ENCODE results near the gene VNN1.

Gene VNN1, protein sequence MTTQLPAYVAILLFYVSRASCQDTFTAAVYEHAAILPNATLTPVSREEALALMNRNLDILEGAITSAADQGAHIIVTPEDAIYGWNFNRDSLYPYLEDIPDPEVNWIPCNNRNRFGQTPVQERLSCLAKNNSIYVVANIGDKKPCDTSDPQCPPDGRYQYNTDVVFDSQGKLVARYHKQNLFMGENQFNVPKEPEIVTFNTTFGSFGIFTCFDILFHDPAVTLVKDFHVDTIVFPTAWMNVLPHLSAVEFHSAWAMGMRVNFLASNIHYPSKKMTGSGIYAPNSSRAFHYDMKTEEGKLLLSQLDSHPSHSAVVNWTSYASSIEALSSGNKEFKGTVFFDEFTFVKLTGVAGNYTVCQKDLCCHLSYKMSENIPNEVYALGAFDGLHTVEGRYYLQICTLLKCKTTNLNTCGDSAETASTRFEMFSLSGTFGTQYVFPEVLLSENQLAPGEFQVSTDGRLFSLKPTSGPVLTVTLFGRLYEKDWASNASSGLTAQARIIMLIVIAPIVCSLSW

DNA sequence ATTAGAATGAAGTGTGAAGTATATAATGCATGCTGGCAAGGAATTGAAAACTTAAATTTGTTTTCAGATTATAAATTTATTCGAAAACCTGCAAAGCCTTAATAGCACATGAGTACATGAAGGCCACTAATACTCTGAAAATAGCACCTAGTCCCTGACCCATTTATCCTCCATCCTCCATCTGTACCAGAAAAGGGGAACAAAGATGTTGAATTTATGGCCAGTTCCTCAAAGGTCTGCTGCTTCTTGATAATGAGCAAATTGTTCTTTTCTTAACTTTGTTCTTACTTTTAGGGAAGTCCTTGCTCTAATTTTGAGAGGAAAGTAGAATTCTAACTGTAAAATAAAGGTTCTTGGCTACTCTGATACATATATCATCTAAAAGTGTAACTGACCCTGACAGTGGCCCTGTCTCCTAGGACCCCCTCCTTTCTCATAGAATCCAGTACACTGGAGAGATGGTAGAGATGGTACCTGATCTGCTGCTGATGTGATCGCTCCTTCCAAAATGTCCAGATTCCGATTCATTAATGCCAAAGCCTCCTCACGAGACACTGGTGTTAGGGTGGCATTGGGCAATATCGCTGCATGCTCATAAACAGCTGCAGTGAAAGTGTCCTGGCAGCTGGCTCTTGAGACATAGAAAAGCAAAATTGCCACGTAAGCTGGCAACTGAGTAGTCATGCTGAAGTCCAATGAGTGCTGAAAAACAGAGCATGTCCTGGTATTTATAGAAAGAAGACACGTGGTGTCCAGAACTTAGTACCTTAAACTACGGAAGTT, at the start of gene VNN1:
Gene VNN1 (minus strand): TSS at position 704 of the 783 bp plus-strand sequence. CDS start 20 bp downstream, at position 684.
- peak; percentile 6 for DNase-seq (ENCODE audit: low read depth)

DNA sequence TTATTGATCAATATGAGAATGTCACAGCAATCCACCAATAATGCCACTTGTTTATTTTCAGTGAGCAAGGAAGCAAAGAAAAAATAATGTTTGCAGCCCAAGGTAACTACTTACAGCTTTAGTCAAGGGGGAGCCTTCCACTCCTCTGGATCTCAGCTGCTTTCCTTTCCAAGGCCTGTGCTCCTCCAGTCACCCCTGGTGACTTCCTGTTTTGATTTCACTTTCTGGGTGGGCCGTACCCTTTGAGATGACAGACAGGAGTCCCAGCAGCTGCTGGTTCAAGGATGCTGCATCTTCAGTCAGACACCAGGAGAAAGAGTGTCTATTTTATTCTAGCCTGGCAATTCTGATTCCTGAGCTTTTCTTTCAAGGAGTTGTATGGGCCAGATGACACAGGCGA, 49.4 kb upstream of the VNN1 start:
- no peak for DNase-seq (ENCODE audit: low read depth)

DNA sequence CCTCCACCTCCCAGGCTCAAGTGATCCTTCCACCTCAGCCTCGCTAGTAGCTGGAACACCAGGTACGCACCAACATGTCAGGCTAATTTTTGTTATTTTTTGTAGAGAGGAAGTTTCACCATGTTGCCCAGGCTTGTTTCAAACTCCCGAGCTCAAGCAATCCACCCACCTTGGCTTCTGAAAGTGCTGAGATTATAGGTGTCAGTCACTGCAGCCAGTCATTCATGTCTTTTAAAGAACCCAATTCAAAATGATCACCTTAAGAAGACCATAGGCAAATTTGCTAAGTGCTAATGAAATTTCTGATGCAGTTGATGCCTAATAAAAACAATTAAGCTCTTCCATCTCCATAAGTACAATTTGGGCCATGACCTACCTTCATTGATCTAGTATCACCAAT, 46.4 kb upstream of the VNN1 start:
- no peak for DNase-seq (ENCODE audit: low read depth)

DNA sequence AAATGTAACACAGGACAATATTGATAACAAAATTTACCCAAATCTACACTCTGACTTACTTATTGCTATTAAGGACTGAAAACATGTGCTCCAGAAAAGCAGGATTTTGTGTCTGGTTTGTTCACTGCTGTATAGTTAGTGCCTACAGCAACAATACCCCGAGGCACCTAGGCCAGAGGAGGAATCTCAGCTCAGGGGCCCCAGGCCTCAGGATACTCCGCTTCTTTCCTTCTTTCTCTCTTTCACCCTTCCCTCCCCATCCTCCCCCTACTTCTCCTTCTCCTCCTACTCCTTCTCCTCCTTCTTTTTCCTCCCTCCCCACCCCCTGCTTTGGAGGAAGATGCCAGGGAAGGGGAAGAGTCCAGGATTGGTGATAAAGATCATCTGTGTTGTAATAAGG, 44.8 kb upstream of the VNN1 start:
- no peak for DNase-seq (ENCODE audit: low read depth)

DNA sequence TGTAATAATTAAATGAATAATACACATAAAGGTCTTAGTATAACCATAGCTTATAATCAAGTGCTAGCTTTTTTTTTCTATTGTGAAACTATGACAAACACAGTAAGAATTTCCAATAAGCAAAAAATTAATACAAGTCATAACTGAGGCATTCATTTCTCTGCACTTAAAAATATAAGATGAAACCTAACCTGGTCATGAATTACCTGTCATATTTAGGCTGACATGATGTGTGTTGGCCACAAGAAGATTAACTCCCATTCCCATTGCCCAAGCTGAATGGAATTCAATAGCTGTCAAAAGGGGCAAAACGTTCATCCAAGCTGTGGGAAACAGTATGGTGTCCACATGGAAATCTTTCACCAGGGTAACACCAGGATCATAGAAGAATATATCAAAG, 38.4 kb upstream of the VNN1 start:
- DNase-seq (ENCODE audit: low read depth), result no peak

DNA sequence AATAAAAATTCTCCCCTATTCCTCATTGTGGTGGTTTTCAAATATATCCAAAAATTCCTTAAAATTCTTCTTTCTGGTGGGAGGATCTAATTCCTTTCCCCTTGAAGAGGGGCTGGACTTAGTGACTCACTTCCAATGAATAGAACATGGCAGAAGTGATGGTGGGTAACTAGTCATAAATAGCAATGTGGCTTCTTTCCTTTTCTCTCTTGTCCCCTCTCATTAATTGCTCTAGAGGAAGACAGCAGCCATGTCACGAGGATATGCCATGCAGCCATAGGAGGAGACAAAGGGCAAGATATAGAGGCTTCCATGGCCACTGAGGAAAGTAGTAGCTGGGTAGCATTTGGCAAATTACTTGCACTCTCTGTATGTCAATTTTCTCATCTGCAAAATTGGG, 38.0 kb upstream of the VNN1 start:
- no peak for DNase-seq (ENCODE audit: low read depth)

DNA sequence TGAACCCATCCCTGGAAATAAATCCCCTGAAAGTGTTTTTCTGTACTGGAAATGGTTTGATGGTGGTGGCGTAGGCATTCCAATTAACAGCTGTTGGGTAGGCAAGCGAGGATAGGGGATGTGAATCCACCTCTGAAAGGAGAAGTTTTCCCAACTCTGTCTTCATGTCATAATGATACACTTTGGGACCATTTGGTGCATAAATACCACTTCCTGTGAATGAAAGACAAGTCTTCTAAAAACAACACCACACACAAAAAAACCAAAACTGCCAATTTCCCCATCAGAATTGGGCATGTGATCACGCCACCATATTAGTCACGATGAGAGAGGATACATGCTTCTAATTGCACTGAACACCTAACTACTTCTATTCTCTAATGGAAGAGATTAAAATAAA, 37.5 kb upstream of the VNN1 start:
- DNase-seq (ENCODE audit: low read depth), result no peak

DNA sequence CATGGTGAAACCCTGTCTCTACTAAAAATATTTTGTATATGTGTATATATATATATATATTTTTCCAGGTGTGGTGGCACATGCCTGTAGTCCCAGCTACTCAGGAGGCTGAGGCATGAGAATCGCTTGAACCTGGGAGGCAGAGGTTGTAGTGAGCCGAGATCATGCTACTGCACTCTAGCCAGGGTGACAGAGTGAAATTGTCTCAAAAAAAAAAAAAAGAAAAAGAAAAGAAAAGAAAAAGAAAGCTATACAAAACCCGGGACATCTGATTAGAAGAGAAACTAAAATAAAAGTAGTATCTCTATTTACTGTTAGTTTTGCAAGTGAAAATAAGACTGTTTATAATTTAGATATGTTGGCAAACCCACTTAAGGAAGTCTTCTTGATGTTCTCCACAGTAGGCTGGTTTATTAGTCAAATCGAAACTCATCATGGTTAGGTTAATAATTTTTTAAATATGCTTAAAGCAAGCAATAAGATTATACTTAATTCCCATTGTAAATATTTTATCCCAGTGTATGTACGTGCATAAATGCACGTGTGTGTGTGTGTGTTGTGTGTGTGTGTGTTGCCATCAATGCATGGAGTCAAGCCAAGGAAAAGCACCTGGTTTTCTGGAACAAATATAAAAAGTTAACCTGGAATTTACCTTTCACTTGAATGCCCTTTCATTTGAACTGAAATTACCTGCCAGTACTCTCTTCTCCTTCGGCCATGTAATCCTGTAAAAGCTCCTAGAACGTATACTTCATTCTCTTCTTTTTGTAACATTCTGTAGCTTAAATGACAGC, 36.8 kb upstream of the VNN1 start:
- DNase-seq (ENCODE audit: low read depth), result no peak

DNA sequence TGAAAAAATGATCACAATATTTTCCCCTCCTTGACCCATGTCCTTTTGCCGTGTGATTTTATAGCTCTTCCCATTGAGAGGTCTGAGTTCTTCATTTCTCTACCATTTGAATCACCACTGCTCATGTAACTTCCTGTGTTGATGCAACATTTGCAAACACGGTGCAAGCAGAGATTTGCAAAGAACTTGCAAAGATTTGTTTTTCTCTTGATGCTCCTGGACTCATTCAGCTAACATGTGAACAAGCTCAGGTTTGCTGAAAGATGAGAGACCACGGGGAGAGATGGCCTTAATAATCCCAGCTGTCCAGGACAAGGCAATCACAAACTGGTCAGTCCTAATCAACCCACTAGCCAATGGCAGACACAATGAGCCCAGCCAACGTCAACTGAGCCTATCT, 35.3 kb upstream of the VNN1 start:
- DNase-seq (ENCODE audit: low read depth), result no peak

DNA sequence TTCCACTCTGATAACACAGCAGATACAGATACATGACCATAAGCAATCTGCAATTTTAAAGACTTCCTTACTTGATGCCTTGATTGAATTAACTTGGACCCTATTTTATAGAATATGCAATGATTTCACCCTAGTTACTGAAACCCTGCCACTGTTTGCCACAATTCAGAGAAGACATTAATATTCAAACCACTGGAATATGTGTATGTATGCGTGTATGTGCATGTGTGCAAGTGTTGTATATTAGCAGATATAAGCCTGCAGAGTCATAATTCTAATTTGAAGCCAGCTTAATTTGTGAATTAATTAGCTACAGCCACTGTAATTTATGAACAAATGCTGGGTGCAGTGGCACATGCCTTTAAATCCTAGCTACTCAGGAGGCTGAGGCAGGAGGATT, 34.6 kb upstream of the VNN1 start:
- DNase-seq (ENCODE audit: low read depth), result no peak

DNA sequence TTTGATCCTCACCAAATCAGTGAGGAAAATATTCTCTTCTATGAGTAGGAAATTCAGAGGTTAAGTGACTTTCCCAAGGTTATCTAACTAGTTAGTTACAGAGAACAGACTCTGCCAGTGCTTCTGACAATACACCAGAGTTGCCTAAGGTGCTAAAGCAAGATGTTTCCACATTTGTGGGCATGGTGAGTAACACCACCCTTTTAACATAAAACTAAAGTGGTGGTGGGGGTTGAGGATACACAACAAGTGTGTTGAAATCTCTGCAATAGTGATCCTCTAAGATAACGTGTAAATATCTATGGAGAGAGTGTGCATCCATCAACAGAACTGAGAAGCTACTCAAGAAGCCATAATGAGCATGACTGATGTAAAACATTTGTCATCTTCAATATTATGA, 32.2 kb upstream of the VNN1 start:
- no peak for DNase-seq (ENCODE audit: low read depth)

DNA sequence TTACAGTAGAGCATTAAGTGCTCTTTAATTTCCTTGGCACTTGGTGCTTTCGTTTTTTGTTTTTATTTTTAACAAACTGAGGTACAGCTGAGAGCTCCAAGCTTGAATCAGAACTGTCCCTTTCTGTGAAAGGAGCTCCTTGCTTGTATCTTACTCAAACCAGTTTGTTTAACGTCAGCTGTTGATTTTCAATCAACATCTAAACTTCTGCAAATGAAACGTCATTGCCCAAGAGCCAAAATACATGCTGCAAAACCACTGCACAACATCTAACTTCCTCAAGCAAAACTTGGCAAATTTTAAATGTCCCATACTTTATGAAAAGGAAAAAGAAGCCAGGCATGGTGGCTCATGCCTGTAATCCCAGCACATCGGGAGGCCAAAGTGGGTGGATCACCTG, 28.6 kb upstream of the VNN1 start:
- DNase-seq (ENCODE audit: low read depth), result no peak

DNA sequence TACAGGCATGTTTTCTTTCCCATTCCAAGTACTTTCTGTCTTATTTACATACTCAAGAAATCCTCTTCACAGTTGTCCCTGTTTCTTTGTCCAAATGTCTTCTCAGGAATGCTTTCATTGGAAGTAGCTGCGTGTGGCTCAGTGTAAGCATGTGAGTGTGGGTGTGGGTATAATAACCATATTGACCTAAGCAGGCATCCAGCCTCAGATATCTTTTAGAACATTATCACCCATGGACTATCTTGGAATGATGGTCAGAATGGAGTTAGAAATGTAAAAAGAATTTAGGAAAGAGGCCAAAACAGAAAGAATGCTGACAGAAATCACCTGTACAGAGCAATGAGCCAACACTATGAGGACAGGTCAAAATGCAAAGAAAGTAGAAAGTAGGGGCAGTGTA, 27.4 kb upstream of the VNN1 start:
- DNase-seq (ENCODE audit: low read depth), result no peak

DNA sequence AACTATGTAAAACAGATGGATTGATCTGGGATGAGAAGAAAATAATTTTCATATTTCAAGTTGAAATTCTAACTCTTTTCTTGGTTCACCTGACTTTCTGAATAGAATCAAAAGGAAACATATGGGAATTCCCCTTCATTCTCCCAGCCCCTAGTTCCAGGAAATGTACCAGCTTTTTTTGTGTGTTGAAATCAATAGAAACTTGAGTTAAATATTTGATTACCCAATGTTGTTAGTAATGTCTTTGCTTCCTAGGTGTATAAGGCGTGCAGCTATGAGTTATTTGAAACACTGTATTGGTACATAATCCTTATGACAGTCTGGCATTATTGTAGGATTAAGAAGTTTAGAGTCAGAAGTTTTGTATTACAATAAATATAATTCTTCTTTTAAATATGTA, 22.4 kb upstream of the VNN1 start:
- no peak for DNase-seq (ENCODE audit: low read depth)

DNA sequence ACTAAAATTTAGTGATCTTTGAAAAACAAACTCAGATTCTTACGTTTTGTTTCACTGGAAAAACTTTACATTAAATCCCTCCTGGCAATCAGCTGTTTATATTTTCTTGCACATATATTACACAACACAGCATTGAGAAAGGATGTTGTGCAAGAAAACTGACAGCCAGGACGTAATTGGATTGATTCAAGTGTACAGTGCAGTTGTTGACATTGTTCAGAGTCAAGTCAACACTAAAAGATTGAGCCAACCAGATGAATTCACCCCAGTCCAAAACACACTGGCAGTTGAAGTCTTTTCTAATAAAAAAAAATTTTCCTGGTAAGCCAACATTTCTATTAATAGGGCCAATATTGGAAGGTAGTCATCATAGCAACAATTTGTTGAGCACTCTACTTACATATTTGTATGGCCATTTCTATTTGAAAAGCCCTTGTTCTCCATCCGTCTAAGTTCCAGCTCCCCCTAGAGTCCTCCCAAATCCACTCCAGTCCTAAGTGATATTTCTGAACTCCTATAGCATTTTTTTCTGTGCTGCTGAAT, 20.9 kb upstream of the VNN1 start:
- peak; percentile 8 for DNase-seq (ENCODE audit: low read depth)

DNA sequence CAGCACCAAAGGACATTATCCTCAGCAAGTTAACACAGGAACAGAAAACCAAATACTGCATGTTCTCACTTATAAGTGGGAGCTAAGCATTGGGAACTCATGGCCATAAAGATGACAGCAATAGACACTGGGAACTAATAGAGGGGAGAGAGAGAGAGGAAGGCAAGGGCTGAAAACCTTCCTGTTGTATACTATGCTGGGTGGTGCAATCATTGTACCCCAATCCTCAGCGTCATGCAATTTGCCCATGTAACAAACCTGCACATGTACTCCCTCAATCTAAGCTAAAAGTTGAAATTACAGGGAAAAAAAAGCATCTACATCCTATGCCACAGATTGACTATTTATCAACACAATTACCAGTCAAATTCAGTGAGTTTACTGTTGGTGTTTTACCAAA, 20.0 kb upstream of the VNN1 start:
- no peak for DNase-seq (ENCODE audit: low read depth)

DNA sequence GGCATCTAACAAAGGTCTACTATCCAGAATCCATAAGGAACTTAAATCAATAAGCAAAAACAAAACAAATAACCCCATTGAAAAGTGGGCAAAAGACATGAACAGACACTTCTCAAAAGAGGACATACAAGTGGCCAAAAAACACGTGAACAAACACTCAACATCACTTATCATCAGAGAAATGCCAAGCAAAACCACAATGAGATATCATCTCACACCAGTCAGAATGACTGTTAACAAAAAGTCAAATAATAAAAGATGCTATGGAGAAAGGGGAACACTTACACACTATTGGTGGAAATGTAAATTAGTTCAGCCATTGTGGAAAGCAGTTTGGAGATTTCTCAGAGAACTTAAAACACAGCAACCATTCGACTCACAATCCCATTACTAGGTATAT, 19.4 kb upstream of the VNN1 start:
- no peak for DNase-seq (ENCODE audit: low read depth)

DNA sequence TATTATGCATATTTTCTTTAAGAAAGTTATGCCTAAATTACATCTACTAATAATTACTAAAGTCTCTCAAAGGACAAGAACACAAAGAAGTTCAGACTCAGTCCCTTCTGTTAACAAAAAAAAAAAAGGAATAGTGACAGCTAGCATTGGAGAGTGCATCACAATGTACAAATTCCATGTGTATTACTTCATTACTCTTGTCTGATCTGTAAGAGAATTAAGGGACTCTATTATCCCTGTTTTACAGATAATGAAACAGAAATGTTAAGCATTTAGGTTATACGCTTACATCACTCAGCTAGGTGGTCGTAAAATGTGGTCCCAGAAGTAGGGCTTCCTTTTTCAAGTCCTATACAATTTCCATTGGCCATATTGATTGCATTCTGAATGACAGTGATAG, 17.2 kb upstream of the VNN1 start:
- DNase-seq (ENCODE audit: low read depth), result no peak

DNA sequence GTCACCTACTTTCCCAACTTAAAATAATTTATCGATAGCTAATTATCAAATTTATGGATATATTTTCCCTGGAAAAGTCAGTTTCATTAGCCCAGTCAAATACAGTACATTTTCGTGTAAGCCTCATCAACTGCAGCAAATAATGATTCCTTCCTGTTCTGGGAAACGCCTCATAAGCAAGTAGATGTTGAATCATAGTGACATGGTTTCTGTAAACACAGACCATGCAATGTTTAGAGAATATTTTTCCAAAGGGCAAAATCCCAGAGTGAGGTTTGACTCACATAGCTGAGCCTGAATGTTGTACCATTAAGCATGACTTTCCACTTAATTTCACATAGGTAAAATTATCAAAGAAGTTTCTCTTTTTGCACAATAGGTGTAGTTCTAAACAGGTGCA, 16.7 kb upstream of the VNN1 start:
- DNase-seq (ENCODE audit: low read depth), result peak; percentile 35

DNA sequence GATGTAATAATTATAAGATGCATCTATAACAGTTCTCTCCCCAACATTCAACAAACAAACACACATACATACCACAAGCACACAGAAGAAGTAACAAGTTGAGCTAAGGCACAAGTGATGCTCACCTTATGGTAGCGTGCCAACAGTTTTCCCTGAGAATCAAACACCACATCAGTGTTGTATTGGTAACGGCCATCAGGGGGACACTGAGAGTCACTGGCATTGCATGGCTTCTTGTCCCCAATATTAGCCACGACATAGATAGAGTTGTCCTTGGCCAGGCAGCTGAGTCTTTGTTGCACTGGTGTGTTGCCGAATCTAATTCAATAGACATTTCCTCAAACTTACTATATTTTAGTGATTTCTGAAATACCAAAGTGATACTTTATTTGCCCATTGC, 14.8 kb upstream of the VNN1 start:
- no peak for DNase-seq (ENCODE audit: low read depth)

DNA sequence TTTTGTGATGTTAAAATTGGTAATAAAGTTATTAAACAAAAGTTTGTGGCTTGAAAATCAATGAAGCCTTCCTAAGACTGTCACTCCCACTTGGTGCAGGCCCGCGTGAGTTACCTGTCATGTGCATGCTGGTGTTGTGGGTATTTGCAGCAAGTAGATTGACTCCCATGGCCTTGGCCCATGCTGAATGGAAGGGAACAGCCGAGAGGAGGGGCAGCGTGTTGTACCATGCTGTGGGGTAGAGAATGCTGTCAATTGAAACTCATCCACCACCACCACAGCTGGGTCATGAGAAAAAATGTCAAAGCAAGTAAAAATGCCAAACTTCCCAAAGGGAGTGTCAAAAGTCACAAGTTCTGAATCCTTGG, 12.7 kb upstream of the VNN1 start:
- DNase-seq (ENCODE audit: low read depth), result no peak

DNA sequence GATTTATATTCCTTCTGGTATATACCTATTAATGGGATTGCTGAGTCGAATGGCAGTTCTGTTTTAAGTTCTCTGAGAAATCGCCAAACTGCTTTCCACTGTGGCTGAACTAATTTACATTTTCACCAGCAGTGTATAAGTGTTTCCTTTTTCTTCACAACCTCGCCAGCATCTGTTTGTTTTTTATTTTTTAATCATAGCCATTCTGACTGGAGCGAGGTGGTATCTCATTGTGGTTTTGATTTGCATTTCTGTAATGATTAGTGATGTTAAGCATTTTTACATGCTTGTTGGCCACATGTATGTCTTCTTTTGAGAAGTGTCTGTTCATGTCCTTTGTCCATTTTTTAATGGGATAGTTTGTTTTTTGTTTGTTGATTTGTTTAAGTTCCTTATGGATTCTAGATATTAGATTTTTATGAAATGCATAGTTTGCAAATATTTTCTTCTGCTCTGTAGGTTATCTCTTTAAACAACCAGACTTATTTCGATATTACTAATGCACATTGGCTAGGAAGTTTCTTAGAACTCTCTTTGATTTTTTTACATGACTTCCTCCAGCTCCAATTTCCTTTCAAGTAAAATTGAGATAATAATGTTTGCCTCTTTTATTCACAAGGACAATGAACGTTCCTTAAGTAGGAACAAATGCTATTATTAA, 12.2 kb upstream of the VNN1 start:
- DNase-seq (ENCODE audit: low read depth), result no peak
